ENCODE data around the gene DCDC1.

DCDC1 gene

GRCh38 chr11:31237819-31238760 is 131.4 kb downstream of the DCDC1 start:
- DNase-seq (ENCODE audit: low read depth): peak; percentile 63
- no peak overlapping the region for H3K4me3 ChIP-seq (ENCODE audit: low read length)
- TF ChIP-seq CTCF (IDR thresholded peaks at IDR 0.05; ENCODE audit: insufficient read depth, low read depth, low read length, missing control alignments): no peak

- peak; percentile 46 for TF ChIP-seq CTCF (IDR thresholded peaks at IDR 0.05; ENCODE audit: insufficient read depth, low read depth, low read length, missing control alignments)
- DNase-seq (ENCODE audit: low read depth): peak; percentile 34
- H3K4me3 ChIP-seq (ENCODE audit: low read length): no peak overlapping the region
Observed at GRCh38 chr11:31236143-31236542, 133.4 kb downstream of the DCDC1 start.

DNA sequence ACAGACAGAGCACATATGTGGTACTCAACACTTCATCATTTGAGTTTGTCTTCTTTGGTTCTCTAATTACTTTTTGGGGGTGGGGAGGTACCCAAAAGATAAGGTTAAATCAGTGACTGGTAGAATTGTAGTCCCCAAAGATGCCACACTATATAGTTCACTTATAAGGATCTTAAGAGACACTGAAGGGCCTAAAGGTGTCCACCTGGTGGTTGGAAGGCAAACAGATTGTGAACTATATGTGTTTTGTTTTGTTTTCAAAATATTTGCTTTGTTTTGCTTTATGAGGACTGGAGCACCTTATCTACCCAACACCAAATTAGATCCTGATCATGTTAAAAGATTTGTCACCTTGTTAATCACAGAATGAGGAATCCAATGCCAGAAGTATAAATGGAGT is 136.1 kb downstream of the DCDC1 start:
- no peak overlapping the region for H3K4me3 ChIP-seq (ENCODE audit: low read length)
- peak; percentile 58 for TF ChIP-seq CTCF (IDR thresholded peaks at IDR 0.05; ENCODE audit: insufficient read depth, low read depth, low read length, missing control alignments)
- peak; percentile 51 for DNase-seq (ENCODE audit: low read depth)

- no peak for TF ChIP-seq CTCF (IDR thresholded peaks at IDR 0.05; ENCODE audit: insufficient read depth, low read depth, low read length, missing control alignments)
- DNase-seq (ENCODE audit: low read depth): no peak
- H3K4me3 ChIP-seq (ENCODE audit: low read length): no peak overlapping the region
Observed at GRCh38 chr11:31231601-31232000, 137.9 kb downstream of the DCDC1 start.

GRCh38 chr11:31218847-31219246 is 150.7 kb downstream of the DCDC1 start:
- TF ChIP-seq CTCF (IDR thresholded peaks at IDR 0.05; ENCODE audit: insufficient read depth, low read depth, low read length, missing control alignments): no peak

GRCh38 chr11:31214372-31214771 is 155.2 kb downstream of the DCDC1 start:
- H3K4me3 ChIP-seq (ENCODE audit: low read length): no peak overlapping the region
- TF ChIP-seq CTCF (IDR thresholded peaks at IDR 0.05; ENCODE audit: insufficient read depth, low read depth, low read length, missing control alignments): no peak
- DNase-seq (ENCODE audit: low read depth): no peak

More at GRCh38 chr11:31218847-31219246, 150.7 kb downstream of the DCDC1 start:
- H3K4me3 ChIP-seq (ENCODE audit: low read length): no peak overlapping the region
- peak; percentile 88 for DNase-seq (ENCODE audit: low read depth)
